GM21423 (cell line): Measurements from ENCODE around the gene DSCAML1.
"Not testable (repeated sequence)": the region's sequence is repeated elsewhere in the genome, so short reads cannot be mapped to it uniquely, and the experiment has no call there.

Source experiments
- ATAC-seq: cut with Tn5 transposase; IDR thresholded peaks from one replicate; pipeline ENCODE4 v1.9.1; 2021; ENCODE audit warnings: mild to moderate bottlenecking, moderate library complexity; ENCODE audit not compliant: unreplicated experiment

Gene DSCAML1

GRCh38 chr11:117765068-117765467 lies 31.9 kb downstream of the DSCAML1 start:
- ATAC-seq: no peak

- not testable (repeated sequence) for ATAC-seq
These were observed 33.6 kb downstream of the DSCAML1 start for GRCh38 chr11:117763465-117763864.

- ATAC-seq: no peak
These were observed 35.0 kb downstream of the DSCAML1 start for GRCh38 chr11:117761993-117762392.

- no peak for ATAC-seq
These were observed 37.7 kb downstream of the DSCAML1 start for GRCh38 chr11:117759305-117759704.

- ATAC-seq: no peak
These were observed 43.0 kb downstream of the DSCAML1 start for GRCh38 chr11:117754030-117754429.

GRCh38 chr11:117752721-117753237 lies 44.2 kb downstream of the DSCAML1 start:
- no peak for ATAC-seq

- no peak for ATAC-seq
These were observed 44.9 kb downstream of the DSCAML1 start for GRCh38 chr11:117752071-117752470.

- no peak for ATAC-seq
These were observed 45.9 kb downstream of the DSCAML1 start for GRCh38 chr11:117750916-117751662.

GRCh38 chr11:117750357-117750756 lies 46.7 kb downstream of the DSCAML1 start:
- no peak for ATAC-seq

- no peak for ATAC-seq
These were observed 47.5 kb downstream of the DSCAML1 start for GRCh38 chr11:117749541-117749910.

- no peak for ATAC-seq
These were observed 48.1 kb downstream of the DSCAML1 start for GRCh38 chr11:117748771-117749540.

GRCh38 chr11:117747892-117748291 lies 49.1 kb downstream of the DSCAML1 start:
- ATAC-seq: no peak

- ATAC-seq: no peak
These were observed 51.7 kb downstream of the DSCAML1 start for GRCh38 chr11:117745346-117745745.

GRCh38 chr11:117744471-117745150 lies 52.4 kb downstream of the DSCAML1 start:
- ATAC-seq: no peak

GRCh38 chr11:117743121-117743815 lies 53.7 kb downstream of the DSCAML1 start:
- no peak for ATAC-seq

- no peak for ATAC-seq
These were observed 58.6 kb downstream of the DSCAML1 start for GRCh38 chr11:117738246-117738957.

GRCh38 chr11:117735350-117735977 lies 61.6 kb downstream of the DSCAML1 start:
- no peak for ATAC-seq

- no peak for ATAC-seq
These were observed 62.4 kb downstream of the DSCAML1 start for GRCh38 chr11:117734601-117735024.

GRCh38 chr11:117733316-117733715 lies 63.7 kb downstream of the DSCAML1 start:
- no peak for ATAC-seq
